Mucosa of rectum (tissue), 2 donors: Measurements from ENCODE around the gene PI4K2B.
"Not testable (repeated sequence)": the region's sequence is repeated elsewhere in the genome, so short reads cannot be mapped to it uniquely, and the experiment has no call there.

ENCODE experiments used
- H3K27ac ChIP-seq, 2 donors: one replicate each; pipeline ENCODE4 v1.7.0; 2013; ENCODE audit warnings: inconsistent platforms in 2 of 2, low read depth in 2 of 2, low read length in 2 of 2
- H3K27me3 ChIP-seq, 2 donors: one replicate each; pipeline ENCODE4 v1.7.0; 2013; ENCODE audit warnings: low read length in 2 of 2; ENCODE audit not compliant: control insufficient read depth in 2 of 2, insufficient read depth in 2 of 2
- H3K36me3 ChIP-seq, 2 donors: one replicate each; pipeline ENCODE4 v1.7.0; 2013; ENCODE audit warnings: low read length in 2 of 2; ENCODE audit not compliant: control insufficient read depth in 2 of 2, insufficient read depth in 2 of 2
- H3K4me1 ChIP-seq, 2 donors: one replicate each; pipeline ENCODE4 v1.7.0; 2013; ENCODE audit warnings: low read length in 2 of 2, mild to moderate bottlenecking in 1 of 2; ENCODE audit not compliant: control insufficient read depth in 2 of 2, insufficient read depth in 2 of 2
- H3K4me3 ChIP-seq, 2 donors: one replicate each; pipeline ENCODE4 v1.7.0; 2013; ENCODE audit warnings: low read length in 2 of 2
- H3K9ac ChIP-seq, 2 donors: one replicate each; pipeline ENCODE4 v1.7.0; 2013; ENCODE audit warnings: low read length in 2 of 2, low read depth in 1 of 2, mild to moderate bottlenecking in 1 of 2
- H3K9me3 ChIP-seq, 2 donors: one replicate each; pipeline ENCODE4 v1.7.0; 2013; ENCODE audit warnings: low read length in 2 of 2; ENCODE audit not compliant: control insufficient read depth in 2 of 2
- donor health status: healthy.
- donor health status: Normal muscosa, but diverticular disease.

The PI4K2B gene

GRCh38 chr4:25239528-25239927 lies 5.7 kb downstream of the PI4K2B start:
- not testable (repeated sequence) for H3K4me3 ChIP-seq, H3K4me1 ChIP-seq, H3K9me3 ChIP-seq, H3K27ac ChIP-seq, H3K9ac ChIP-seq, H3K36me3 ChIP-seq, H3K27me3 ChIP-seq

GRCh38 chr4:25240754-25241210 lies 6.9 kb downstream of the PI4K2B start:
- not testable (repeated sequence) for H3K9me3 ChIP-seq, H3K27ac ChIP-seq, H3K36me3 ChIP-seq, H3K9ac ChIP-seq, H3K4me1 ChIP-seq, H3K4me3 ChIP-seq, H3K27me3 ChIP-seq

GRCh38 chr4:25242195-25242594 lies 8.4 kb downstream of the PI4K2B start:
- not testable (repeated sequence) for H3K27ac ChIP-seq, H3K36me3 ChIP-seq, H3K4me3 ChIP-seq, H3K4me1 ChIP-seq, H3K9ac ChIP-seq, H3K27me3 ChIP-seq, H3K9me3 ChIP-seq

- H3K4me3 ChIP-seq, result no peak overlapping the region
- no peak overlapping the region for H3K27ac ChIP-seq
- H3K9me3 ChIP-seq, result no peaks in the 10 kb centered on the region
- no peaks in the 10 kb centered on the region for H3K36me3 ChIP-seq
- H3K27me3 ChIP-seq, result no peaks in the 10 kb centered on the region
- H3K4me1 ChIP-seq, result no peaks in the 10 kb centered on the region
- no peak overlapping the region for H3K9ac ChIP-seq
Measured at GRCh38 chr4:25245181-25245580, 11.3 kb downstream of the PI4K2B start.

GRCh38 chr4:25246680-25247611 lies 13.1 kb downstream of the PI4K2B start:
- Histone ChIP-seq H3K4me1 (no peaks in the 10 kb centered on the region), H3K4me3 (no peak overlapping the region), H3K27me3 (no peaks in the 10 kb centered on the region), H3K9me3 (no peaks in the 10 kb centered on the region), H3K27ac (no peak overlapping the region), H3K36me3 (no peaks in the 10 kb centered on the region), H3K9ac (no peak overlapping the region)

GRCh38 chr4:25248875-25249274 lies 15.0 kb downstream of the PI4K2B start:
- H3K27me3 ChIP-seq, H3K4me1 ChIP-seq, H3K9me3 ChIP-seq, H3K4me3 ChIP-seq, H3K36me3 ChIP-seq, H3K27ac ChIP-seq, H3K9ac ChIP-seq: not testable (repeated sequence)

DNA sequence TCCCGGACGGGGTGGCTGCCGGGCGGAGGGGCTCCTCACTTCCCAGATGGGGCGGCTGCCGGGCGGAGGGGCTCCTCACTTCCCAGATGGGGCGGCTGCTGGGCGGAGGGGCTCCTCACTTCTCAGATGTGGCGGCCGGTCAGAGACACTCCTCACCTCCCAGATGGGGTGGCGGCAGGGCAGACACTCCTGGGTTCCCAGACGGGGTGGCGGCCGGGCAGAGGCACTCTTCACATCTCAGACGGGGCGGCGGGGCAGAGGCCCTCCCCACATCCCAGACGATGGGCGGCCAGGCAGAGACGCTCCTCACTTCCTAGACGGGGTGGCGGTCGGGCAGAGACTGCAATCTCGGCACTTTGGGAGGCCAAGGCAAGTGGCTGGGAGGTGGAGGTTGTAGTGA lies 15.7 kb downstream of the PI4K2B start:
- not testable (repeated sequence) for H3K9ac ChIP-seq, H3K9me3 ChIP-seq, H3K4me1 ChIP-seq, H3K27me3 ChIP-seq, H3K36me3 ChIP-seq, H3K27ac ChIP-seq, H3K4me3 ChIP-seq

- Histone ChIP-seq H3K36me3 (peaks cover 6 to 23% of the 10 kb centered on the region in 2 donors), H3K27me3 (no peaks in the 10 kb centered on the region), H3K9ac (no peak overlapping the region), H3K4me1 (no peaks in the 10 kb centered on the region), H3K9me3 (no peaks in the 10 kb centered on the region), H3K27ac (no peak overlapping the region), H3K4me3 (no peak overlapping the region)
Measured at GRCh38 chr4:25252230-25253070, 18.6 kb downstream of the PI4K2B start.

DNA sequence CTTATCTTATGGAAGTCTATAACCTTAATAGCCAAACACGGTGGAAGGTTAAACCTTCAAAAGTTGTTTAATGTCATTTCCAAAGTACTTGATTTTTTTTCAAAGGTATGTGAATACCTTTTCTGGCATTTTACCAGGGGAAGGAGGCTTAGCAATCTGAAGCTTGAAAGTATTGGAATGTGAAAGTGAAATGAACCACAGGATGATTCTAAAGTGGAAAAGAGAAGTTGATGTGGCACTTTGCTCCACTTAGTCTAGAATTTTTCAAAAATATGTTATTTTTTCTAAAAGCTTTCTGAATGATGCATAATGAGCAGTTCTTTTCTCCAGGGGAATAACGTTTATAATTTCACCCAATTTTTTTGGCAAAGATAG lies 19.2 kb downstream of the PI4K2B start:
- H3K4me3 ChIP-seq, result no peak overlapping the region
- no peak overlapping the region for H3K9ac ChIP-seq
- H3K9me3 ChIP-seq, result no peaks in the 10 kb centered on the region
- no peaks in the 10 kb centered on the region for H3K27me3 ChIP-seq
- H3K4me1 ChIP-seq, result no peaks in the 10 kb centered on the region
- H3K36me3 ChIP-seq, result peaks cover 6 to 23% of the 10 kb centered on the region in 2 donors
- H3K27ac ChIP-seq, result no peak overlapping the region

- H3K9me3 ChIP-seq, H3K9ac ChIP-seq, H3K27ac ChIP-seq, H3K27me3 ChIP-seq, H3K4me3 ChIP-seq, H3K4me1 ChIP-seq: not testable (repeated sequence)
- H3K36me3 ChIP-seq, result peaks cover 6 to 23% of the 10 kb centered on the region in 2 donors
Measured at GRCh38 chr4:25253786-25254185, 20.0 kb downstream of the PI4K2B start.
